T-cell (primary cell): Measurements from ENCODE around the gene PLSCR4. TPM values are rescaled to one million over a fixed set of nuclear protein-coding genes. Genes with fewer than 3 reads are reported as not detected.

Source experiments
- ATAC-seq, 4 experiments: fragments of 200-7000 bp in 3 of 4; fragments of 150-1000 bp in 1 of 4; cut with Tn5 transposase; replicated peaks in 1 of 4; 1 replicate in 3 of 4; 2 replicates in 1 of 4; pipeline ENCODE4 v1.10.0; 2021; ENCODE audit warnings: moderate library complexity in 3 of 4, mild to moderate bottlenecking in 2 of 4, moderate number of reproducible peaks in 1 of 4
- CTCF ChIA-PET, 2 donors: fragments of 300-600 bp; sonication (Branson Sonifier 250); formaldehyde crosslinking; loops; one replicate each; lab custom pipeline; 2022; ENCODE audit warnings: antibody characterized with exemption in 2 of 2; lab: Charles Lee
- POLR2A ChIA-PET, 2 donors: fragments of 300-600 bp; sonication (Branson Sonifier 250); formaldehyde crosslinking; loops; one replicate each; lab custom pipeline; 2022; ENCODE audit warnings: antibody characterized with exemption in 2 of 2; lab: Charles Lee
- DNase-seq, 35 experiments: peaks; one replicate each; pipeline versions ENCODE4 v3.0.0 to v3.0.0-alpha.2; 2013 to 2023
- H3K27ac ChIP-seq: one replicate; pipeline ENCODE4 v1.5.1; 2013; ENCODE audit warnings: low read length
- H3K27me3 ChIP-seq, 2 experiments: replicated peaks in 1 of 2; 1 replicate in 1 of 2; 2 replicates in 1 of 2; pipeline versions ENCODE4 v1.6.1 to v1.7.0; 2013; ENCODE audit warnings: low read length in 1 of 2, mixed read lengths in 1 of 2; ENCODE audit not compliant: control insufficient read depth in 2 of 2, insufficient read depth in 2 of 2; ENCODE audit errors: extremely low read depth in 1 of 2
- H3K36me3 ChIP-seq, 2 donors: 1 replicate in 1 of 2; 2 replicates in 1 of 2; pipeline versions ENCODE4 v1.6.1 to v1.7.0; 2013; ENCODE audit warnings: low read length in 1 of 2; ENCODE audit not compliant: control insufficient read depth in 2 of 2, insufficient read depth in 1 of 2; ENCODE audit errors: extremely low read depth in 1 of 2
- H3K4me1 ChIP-seq, 2 experiments: 1 replicate in 1 of 2; 2 replicates in 1 of 2; pipeline versions ENCODE4 v1.6.1 to v1.7.0; 2013; ENCODE audit warnings: low read length in 2 of 2, mixed read lengths in 1 of 2; ENCODE audit not compliant: insufficient read depth in 2 of 2, control insufficient read depth in 1 of 2; ENCODE audit errors: extremely low read depth in 1 of 2
- H3K4me3 ChIP-seq, 2 donors: 1 replicate in 1 of 2; 2 replicates in 1 of 2; pipeline versions ENCODE4 v1.5.1 to v1.7.0; 2013; ENCODE audit warnings: mild to moderate bottlenecking in 2 of 2, low read length in 1 of 2, moderate library complexity in 1 of 2; ENCODE audit not compliant: control insufficient read depth in 1 of 2; ENCODE audit errors: extremely low read depth in 1 of 2
- H3K9me3 ChIP-seq: 2 replicates; pipeline ENCODE4 v1.7.0; 2013
- H3K27ac Mint-ChIP-seq, 2 donors: one replicate each; pipeline ENCODE4 v1.8.0; 2020 to 2021; ENCODE audit warnings: mild to moderate bottlenecking in 2 of 2, mixed read lengths in 2 of 2
- H3K27me3 Mint-ChIP-seq, 2 donors: one replicate each; pipeline ENCODE4 v1.8.0; 2021 to 2022; ENCODE audit warnings: mixed read lengths in 2 of 2
- H3K36me3 Mint-ChIP-seq: one replicate; pipeline ENCODE4 v1.8.0; 2021; ENCODE audit warnings: mixed read lengths
- H3K4me1 Mint-ChIP-seq, 3 donors: one replicate each; pipeline ENCODE4 v1.8.0; 2020 to 2022; ENCODE audit warnings: mixed read lengths in 3 of 3, mild to moderate bottlenecking in 1 of 3
- H3K4me3 Mint-ChIP-seq, 3 donors: one replicate each; pipeline ENCODE4 v1.8.0; 2020 to 2022; ENCODE audit warnings: mild to moderate bottlenecking in 3 of 3, mixed read lengths in 3 of 3, moderate library complexity in 3 of 3
- H3K9me3 Mint-ChIP-seq, 3 donors: one replicate each; pipeline ENCODE4 v1.8.0; 2020 to 2022; ENCODE audit warnings: mixed read lengths in 3 of 3
- WGBS: methylation state at CpG from one replicate; pipeline ENCODE4 v1.1.5; 2013; ENCODE audit warnings: missing lambda C conversion rate; ENCODE audit not compliant: insufficient coverage; 5-methylcytosine and 5-hydroxymethylcytosine counted together
- total RNA-seq, 35 experiments: library from RNA in 6 of 35; stranded (reverse) in 6 of 35; fragments of 120-200 nt in 1 of 35; gene quantifications; one replicate each; pipeline versions ENCODE4 v1.2.1 to v1.2.4 and lab custom pipeline; 2013 to 2026

The PLSCR4 gene
- total RNA-seq, 5 donors from 2014 or later (not counting 1 experiment from before 2014, with no cell fraction given) = 0.12 to 0.26 (median 0.16) TPM; not detected in 2

- Mint-ChIP-seq H3K36me3 (no peaks in the 10 kb centered on the region), H3K4me3 (no peak overlapping the region), H3K27ac (no peak overlapping the region), H3K4me1 (no peaks in the 10 kb centered on the region), H3K9me3 (no peaks in the 10 kb centered on the region), H3K27me3 (peaks cover 0 to 10% of the 10 kb centered on the region in 2 donors)
- Histone ChIP-seq H3K9me3 (no peaks in the 10 kb centered on the region), H3K36me3 (no peaks in the 10 kb centered on the region), H3K4me1 (no peaks in the 10 kb centered on the region), H3K27ac (no peak overlapping the region), H3K27me3 (no peaks in the 10 kb centered on the region), H3K4me3 (no peak overlapping the region)
- CTCF ChIA-PET = interaction anchor here in 1 of 2 donors (0.6 kb wide), 1 partner anchor 88 kb away, joined by 3 read pairs; no protein-coding TSS in a partner anchor
- POLR2A ChIA-PET = no interaction called here
- ATAC-seq (no peak), DNase-seq (no peak)
- 75% methylated on average over 2 of the region's 2 CpGs for WGBS
Measured at GRCh38 chr3:146277953-146278631, 27.2 kb upstream of the PLSCR4 start.

GRCh38 chr3:146275476-146275875 lies 24.6 kb upstream of the PLSCR4 start:
- Mint-ChIP-seq H3K4me1 (no peaks in the 10 kb centered on the region), H3K36me3 (no peaks in the 10 kb centered on the region), H3K9me3 (no peaks in the 10 kb centered on the region), H3K27ac (no peak overlapping the region), H3K27me3 (peaks cover 0 to 17% of the 10 kb centered on the region in 2 donors), H3K4me3 (no peak overlapping the region)
- ChIA-PET CTCF (no interaction called here), POLR2A (interaction anchor here in 1 of 2 donors (0.5 kb wide), 1 partner anchor 8 kb away, joined by 3 read pairs; no protein-coding TSS in a partner anchor)
- 83% methylated on average over 2 of the region's 3 CpGs for WGBS
- H3K9me3 ChIP-seq = no peaks in the 10 kb centered on the region
- H3K36me3 ChIP-seq = no peaks in the 10 kb centered on the region
- DNase-seq (no peak), ATAC-seq (no peak)
- H3K4me3 ChIP-seq = no peak overlapping the region
- H3K27ac ChIP-seq = no peak overlapping the region
- no peaks in the 10 kb centered on the region for H3K27me3 ChIP-seq
- H3K4me1 ChIP-seq = no peaks in the 10 kb centered on the region

GRCh38 chr3:146274833-146275232 lies 23.9 kb upstream of the PLSCR4 start:
- 90% methylated on average over 1 of the region's 1 CpG for WGBS
- H3K9me3 Mint-ChIP-seq = no peaks in the 10 kb centered on the region
- H3K4me3 Mint-ChIP-seq = no peak overlapping the region
- no peak overlapping the region for H3K4me3 ChIP-seq
- ChIA-PET CTCF (interaction anchor here in 1 of 2 donors (0.7 kb wide), 1 partner anchor 18 kb away, joined by 3 read pairs; no protein-coding TSS in a partner anchor), POLR2A (no interaction called here)
- no peak overlapping the region for H3K27ac ChIP-seq
- no peak overlapping the region for H3K27ac Mint-ChIP-seq
- H3K27me3 ChIP-seq = no peaks in the 10 kb centered on the region
- H3K27me3 Mint-ChIP-seq = peaks cover 0 to 17% of the 10 kb centered on the region in 2 donors
- no peaks in the 10 kb centered on the region for H3K4me1 Mint-ChIP-seq
- H3K36me3 Mint-ChIP-seq = no peaks in the 10 kb centered on the region
- no peaks in the 10 kb centered on the region for H3K36me3 ChIP-seq
- no peak for DNase-seq
- no peaks in the 10 kb centered on the region for H3K4me1 ChIP-seq
- ATAC-seq = no peak
- no peaks in the 10 kb centered on the region for H3K9me3 ChIP-seq

GRCh38 chr3:146273721-146274407 lies 23.0 kb upstream of the PLSCR4 start:
- peaks cover 0 to 17% of the 10 kb centered on the region in 2 donors for H3K27me3 Mint-ChIP-seq
- no peaks in the 10 kb centered on the region for H3K9me3 ChIP-seq
- H3K4me1 Mint-ChIP-seq = no peaks in the 10 kb centered on the region
- no peak overlapping the region for H3K27ac Mint-ChIP-seq
- ATAC-seq (no peak), DNase-seq (no peak)
- H3K36me3 Mint-ChIP-seq = no peaks in the 10 kb centered on the region
- H3K27ac ChIP-seq = no peak overlapping the region
- no peaks in the 10 kb centered on the region for H3K36me3 ChIP-seq
- POLR2A ChIA-PET = no interaction called here
- no CpG with 5 or more reads among the region's 6 CpGs for WGBS
- no peak overlapping the region for H3K4me3 Mint-ChIP-seq
- no peak overlapping the region for H3K4me3 ChIP-seq
- CTCF ChIA-PET = no interaction called here
- no peaks in the 10 kb centered on the region for H3K9me3 Mint-ChIP-seq
- H3K27me3 ChIP-seq = no peaks in the 10 kb centered on the region
- no peaks in the 10 kb centered on the region for H3K4me1 ChIP-seq

GRCh38 chr3:146271180-146271579 lies 20.3 kb upstream of the PLSCR4 start:
- peaks cover 0 to 12% of the 10 kb centered on the region in 2 donors for H3K27me3 Mint-ChIP-seq
- Histone ChIP-seq H3K27ac (no peak overlapping the region), H3K4me1 (no peaks in the 10 kb centered on the region), H3K27me3 (no peaks in the 10 kb centered on the region), H3K9me3 (no peaks in the 10 kb centered on the region), H3K36me3 (no peaks in the 10 kb centered on the region), H3K4me3 (no peak overlapping the region)
- DNase-seq (no peak), ATAC-seq (no peak)
- no peaks in the 10 kb centered on the region for H3K36me3 Mint-ChIP-seq
- CTCF ChIA-PET = no interaction called here
- no peaks in the 10 kb centered on the region for H3K4me1 Mint-ChIP-seq
- H3K4me3 Mint-ChIP-seq = no peak overlapping the region
- H3K27ac Mint-ChIP-seq = no peak overlapping the region
- H3K9me3 Mint-ChIP-seq = no peaks in the 10 kb centered on the region
- POLR2A ChIA-PET = no interaction called here

- no peaks in the 10 kb centered on the region for H3K9me3 Mint-ChIP-seq
- CTCF ChIA-PET = no interaction called here
- no peaks in the 10 kb centered on the region for H3K9me3 ChIP-seq
- no peaks in the 10 kb centered on the region for H3K27me3 ChIP-seq
- no peaks in the 10 kb centered on the region for H3K4me1 Mint-ChIP-seq
- DNase-seq (no peak), ATAC-seq (no peak)
- no peak overlapping the region for H3K4me3 ChIP-seq
- H3K36me3 Mint-ChIP-seq = no peaks in the 10 kb centered on the region
- no peaks in the 10 kb centered on the region for H3K4me1 ChIP-seq
- no peak overlapping the region for H3K27ac ChIP-seq
- peaks cover 0 to 10% of the 10 kb centered on the region in 2 donors for H3K27me3 Mint-ChIP-seq
- no peaks in the 10 kb centered on the region for H3K36me3 ChIP-seq
- WGBS = 81% methylated on average over 2 of the region's 4 CpGs
- POLR2A ChIA-PET = no interaction called here
- no peak overlapping the region for H3K4me3 Mint-ChIP-seq
- H3K27ac Mint-ChIP-seq = no peak overlapping the region
Measured at GRCh38 chr3:146269271-146269670, 18.4 kb upstream of the PLSCR4 start.
